Stimulated activated CD4-positive, alpha-beta T cell treated with anti-CD3 and anti-CD28 coated beads, Interleukin-1b, Interleukin-23, amount 100 ng/mL, for 4 hours (primary cell): ENCODE measurements around the gene STK17A.
"Not testable (repeated sequence)": the region's sequence is repeated elsewhere in the genome, so short reads cannot be mapped to it uniquely, and the experiment has no call there.

Experiments used
- DNase-seq, 2 donors: peaks; one replicate each; pipeline ENCODE4 v3.0.0-alpha.2; 2020; ENCODE audit warnings: low read depth in 2 of 2

STK17A gene

DNA sequence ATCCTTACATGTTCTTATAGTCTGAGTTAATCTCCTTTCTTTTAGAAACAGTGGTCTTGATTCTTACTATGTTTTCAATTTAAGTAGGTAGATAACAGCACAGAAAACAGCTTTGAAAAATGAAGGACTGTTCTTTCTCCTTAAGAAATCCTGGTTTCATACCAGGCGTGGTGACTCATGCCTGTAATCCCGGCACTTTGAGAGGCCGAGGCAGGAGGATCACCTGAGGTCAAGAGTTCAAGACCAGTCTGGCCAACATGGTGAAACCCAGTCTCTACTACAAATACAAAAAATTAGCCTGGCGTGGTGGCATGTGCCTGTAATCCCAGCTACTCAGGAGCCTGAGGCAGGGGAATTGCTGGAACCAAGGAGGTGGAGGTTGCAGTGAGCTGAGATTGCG lies 13.5 kb downstream of the STK17A start:
- not testable (repeated sequence) for DNase-seq

DNA sequence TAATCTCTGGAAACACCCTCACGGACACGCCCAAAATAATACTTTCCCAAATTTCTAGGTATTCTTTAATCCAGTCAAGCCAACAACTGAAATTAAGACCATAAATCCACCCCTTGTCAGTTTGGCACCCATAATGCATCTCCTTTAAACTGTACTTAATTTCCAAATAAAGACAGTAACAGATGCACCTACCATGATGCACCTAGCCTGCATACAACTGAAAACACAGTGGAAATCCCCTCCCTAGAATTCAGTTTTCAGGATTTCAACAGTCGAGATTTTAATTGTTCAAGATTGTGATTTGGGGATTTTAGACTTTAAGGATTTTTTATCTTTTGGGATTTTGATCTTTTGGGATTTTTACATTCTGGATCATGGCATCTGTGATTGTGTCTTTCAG lies 17.1 kb downstream of the STK17A start:
- DNase-seq: no peak

DNA sequence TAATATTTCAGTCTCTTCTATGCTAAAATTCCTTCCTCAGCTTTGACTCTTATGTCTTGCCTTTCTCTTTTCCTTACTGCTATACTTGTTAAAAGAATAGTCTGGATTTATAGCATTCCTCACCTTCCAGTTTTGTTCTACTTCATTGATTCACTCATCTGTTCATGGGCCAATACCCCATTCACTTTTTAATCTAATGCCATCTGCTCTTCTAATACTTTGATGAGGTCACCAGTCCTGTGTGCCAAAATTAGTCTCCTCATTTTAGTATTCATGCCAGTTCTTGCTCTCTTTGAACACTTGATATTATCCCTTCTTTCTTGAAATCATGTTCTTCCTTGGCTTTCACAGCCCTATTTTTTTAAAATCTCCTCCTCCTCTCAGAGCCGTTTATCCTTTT lies 19.3 kb downstream of the STK17A start:
- no peak for DNase-seq

DNA sequence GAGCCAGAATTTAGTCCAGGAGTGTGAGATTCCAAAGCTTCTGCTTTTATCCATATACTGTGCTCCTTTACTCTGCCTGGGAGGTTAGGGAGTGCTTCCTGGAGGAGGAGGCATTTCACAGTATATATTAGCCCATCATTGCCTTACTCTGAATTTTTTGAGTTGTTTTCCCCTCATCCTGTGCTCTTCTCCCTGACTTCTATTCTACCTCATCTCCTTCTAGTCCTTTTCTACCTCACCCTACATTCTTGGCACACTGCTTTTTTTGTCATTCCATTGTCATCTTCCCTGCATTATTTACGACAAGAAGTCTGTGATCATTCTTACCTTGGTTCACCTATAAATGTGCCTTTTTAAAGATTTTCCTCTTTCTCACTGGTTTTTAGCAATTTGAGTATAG lies 21.3 kb downstream of the STK17A start:
- no peak for DNase-seq

DNA sequence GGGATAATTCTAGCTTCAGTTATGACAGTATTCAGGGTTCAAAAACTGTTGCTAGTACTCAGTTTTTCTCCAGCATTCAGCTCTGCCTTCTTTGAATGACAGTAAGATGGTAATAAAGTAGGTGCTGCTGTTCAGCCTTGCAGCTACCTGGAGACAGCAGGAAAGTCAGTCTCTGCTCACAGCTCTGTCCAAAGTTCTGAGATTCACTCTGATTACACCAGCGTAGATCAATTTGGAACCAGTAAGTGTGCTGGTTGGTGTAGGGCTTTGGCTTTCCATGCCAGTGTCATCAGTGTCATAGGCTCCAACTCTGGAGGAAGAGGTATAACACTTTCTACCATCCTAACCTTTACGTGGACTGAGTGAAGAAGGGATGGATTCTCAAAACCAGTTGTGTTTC lies 26.2 kb downstream of the STK17A start:
- DNase-seq: no peak

DNA sequence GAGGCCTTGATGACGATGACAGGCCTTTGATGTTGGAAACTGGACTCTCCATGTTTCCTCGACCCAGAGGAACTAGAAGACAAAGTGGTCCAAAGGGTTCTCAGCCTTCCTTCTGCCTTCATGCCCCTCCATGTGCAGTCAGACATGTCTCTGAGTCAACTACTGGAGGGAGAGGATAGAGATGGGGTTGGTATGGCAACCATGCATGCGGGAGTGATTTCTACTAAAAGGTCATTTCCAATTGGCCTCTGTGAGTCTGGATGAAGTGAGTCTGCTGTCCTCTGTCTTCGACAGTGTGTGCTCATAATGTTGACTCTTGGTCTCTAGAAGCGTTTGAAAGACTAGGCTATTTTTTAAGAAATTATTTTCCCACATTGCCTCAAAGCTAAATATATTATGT lies 29.2 kb downstream of the STK17A start:
- no peak for DNase-seq

DNA sequence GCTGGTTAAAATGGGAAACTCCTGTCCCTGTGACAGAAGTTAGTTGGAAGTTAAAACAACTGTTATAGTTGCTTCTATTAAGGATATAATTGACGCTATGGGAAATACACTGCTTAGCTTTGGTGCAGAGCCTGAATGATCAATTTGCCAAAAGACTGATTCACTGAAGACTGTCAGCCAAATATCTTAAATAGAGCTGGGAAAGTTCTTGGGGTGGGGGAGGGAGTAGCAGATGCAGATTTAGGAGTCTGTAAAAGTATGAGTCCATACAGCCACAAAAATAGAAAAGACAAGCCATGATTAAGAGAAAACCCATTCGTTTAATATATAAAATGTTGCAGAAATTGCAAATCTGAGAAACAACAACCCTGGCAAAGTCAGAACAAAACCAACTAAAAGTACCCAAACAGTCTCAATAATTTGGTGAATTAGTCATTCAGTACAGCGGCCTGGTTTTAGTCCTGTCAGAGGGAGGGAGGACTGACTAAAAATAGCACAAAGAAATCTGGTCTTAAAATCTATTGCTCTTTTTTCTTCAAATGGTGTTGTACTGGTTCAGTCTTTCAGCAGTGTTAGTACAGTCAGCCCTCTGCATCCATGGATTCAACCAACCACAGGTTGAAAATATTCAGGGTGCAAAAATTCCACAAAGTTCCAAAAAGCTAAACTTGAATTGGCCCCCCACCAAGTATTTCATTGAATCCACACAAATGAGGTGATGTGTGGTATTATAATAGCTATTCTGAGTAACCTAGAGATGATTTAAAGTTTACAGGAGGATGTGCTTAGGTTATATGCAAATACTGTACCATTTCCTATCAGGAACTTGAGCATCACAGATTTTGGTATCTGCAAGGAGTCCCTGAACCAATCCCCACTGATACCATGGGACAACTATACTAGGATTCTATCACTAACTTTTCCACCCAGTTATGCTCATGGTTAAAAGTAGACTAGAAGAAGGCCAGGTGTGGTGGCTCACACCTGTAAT lies 30.0 kb downstream of the STK17A start:
- no peak for DNase-seq

DNA sequence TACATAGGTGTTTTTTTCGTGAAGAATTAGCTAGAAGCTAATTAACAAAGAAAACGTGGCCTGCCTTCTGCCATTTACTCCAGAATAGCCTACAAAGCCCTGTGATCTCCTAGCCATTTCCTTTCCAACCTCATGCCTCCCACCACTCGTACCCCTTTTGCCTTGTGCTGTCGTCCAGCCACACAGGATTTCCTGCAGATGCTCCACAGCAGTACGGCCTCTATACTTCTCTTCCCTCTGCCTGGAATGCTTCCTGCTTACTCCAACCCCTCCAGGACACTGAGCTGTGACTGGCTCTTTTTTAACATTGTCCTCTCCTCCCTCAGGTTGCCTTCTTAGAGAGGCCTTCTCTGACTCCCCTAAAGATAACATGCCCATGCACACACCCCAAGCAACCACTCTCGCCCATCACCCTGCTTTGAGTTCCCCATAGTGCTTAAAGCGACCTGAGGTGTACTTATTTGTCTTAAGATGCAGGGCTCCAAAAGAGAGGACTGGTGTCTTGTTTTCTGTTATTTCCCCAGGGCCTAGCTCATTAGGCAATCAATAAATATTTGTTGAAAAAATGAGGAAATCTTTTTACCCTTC lies 32.7 kb downstream of the STK17A start:
- DNase-seq: no peak

DNA sequence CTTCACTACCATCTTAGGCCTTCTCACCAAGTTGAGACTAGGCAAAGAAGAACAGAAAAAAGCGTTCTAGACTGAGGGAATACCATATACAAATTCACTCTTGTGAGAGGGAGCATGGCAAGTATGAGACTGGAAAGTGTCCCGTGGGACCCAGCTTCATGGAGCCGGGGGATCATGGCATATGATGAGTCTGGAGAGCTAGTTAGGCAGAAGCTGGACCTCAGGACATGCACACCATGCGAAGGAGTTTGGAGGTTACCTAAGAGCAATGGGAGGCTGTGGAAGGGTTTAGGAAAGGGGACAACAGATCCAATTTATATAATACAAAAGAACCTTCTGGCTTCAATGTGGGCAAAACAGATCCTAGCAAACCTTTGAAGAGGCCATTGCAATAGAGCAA lies 34.1 kb downstream of the STK17A start:
- no peak for DNase-seq

DNA sequence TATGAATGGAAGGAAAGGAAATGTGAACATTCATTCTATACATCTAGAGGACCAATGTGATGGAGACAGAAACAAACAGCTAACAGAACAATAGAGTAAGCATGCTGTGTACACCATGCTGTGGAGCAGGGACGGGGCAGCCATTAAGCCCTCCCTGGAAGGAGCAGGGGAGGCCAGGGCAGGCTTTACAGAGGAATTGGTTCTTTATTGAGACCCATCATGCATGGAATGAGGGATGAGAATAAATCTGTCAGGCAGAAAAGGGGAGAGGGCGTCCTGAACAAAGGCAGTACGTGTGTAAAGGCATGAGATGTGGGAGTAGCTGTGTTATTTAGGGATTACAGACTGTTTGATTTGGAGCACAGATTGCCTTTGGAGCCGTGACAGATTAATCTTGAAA lies 35.2 kb downstream of the STK17A start:
- DNase-seq: no peak

DNA sequence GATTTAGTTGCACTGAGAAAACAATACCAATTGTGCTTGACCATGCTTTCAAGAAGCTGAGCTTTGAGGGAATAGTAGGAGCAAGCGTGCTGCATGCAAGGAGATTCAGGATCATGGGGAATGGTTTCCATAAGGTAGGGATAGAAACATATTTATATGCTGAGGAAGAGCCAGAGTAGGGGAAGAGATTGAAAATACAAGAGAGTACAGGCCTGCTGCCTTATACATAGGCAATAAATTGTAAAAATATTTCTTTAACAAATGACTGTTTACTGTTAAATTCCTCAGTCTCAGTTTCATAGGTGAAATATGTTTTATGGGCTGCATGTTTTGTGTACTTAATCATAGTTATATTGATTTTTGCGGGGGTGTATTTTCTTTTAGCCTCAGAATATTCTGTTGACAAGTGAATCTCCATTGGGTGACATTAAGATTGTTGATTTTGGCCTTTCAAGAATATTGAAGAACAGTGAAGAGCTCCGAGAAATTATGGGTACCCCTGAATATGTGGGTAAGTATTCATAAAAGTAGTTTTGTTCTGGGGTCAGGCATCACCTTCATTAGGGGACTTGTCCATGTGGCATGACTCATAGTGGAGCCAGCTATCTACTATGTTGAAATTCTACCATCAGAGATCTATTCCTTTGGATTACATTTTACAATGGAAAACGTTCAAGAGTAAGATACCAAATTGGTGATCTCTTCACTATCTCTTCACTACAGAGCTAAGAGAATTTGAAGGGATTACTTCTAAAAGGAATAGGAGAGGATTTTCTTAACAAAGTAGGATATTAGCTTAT lies 36.5 kb downstream of the STK17A start:
- no peak for DNase-seq

DNA sequence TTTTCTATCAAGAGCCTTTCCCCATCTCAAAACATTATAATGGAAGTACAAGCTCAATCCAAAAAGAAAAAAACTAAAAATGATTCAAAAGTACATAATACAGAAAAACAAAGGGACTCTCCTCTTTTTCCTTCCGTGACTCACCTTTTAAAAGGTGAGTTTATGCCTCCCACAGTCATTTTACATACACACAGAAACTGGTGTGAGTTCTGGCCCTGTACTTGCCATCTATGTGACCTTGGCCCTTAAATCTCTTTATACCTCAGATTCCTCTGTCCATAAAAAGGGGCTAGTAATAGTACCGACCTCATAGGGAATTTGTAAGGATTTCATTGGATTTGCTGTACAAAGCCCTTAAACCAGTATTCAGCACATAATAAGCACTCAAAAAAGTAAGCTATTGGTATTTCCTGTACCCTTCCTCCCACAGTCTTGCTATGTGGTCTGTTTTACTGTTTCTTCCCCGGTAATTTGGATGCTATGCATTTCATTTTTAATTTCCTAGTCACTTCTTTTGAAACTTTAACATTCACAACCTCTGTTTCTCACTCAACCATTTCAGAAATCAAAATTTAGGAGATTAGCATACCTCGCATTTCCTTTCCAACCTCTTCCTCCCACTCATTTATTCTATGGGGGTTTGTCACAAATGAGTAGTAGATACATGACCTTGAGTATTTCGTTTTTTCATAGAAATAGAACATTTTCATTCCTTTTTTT lies 39.0 kb downstream of the STK17A start:
- no peak for DNase-seq

DNA sequence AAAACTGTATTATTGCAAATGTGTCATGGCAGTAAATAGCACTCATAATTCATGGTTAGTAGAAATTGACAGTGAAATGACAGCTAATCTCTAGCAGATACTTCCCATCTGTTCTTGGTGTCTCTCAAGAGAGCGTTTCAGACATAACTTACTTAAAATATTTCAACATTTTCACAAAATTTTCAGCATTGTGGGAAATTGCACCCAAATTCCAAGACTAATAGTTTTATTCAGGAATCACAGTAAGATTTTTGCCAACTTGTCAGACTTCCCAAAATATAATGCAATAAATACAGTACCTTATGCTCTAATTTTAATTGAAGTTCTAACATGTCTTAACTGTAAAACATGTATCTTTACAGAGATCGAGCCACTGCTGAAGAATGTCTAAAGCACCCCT lies 41.2 kb downstream of the STK17A start:
- DNase-seq: no peak

DNA sequence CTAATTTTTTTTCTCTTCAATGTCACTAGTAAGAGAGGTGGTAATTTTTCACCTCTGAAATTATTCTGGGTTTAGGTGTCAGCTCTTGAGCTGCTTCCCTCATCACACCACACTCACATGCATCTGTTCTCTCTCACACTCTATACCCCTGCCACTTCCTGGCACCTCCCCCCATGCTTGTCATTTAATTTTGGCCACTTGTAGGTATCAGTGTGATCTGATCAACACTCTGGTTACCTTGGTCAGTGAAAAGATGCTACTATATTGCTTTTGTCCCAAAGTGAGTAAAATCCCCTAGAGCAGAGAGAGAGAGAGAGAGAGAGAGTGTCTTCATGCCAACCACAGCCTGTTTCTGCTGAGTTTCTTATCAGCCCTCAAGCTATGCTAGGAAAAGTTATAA lies 42.5 kb downstream of the STK17A start:
- DNase-seq: no peak

DNA sequence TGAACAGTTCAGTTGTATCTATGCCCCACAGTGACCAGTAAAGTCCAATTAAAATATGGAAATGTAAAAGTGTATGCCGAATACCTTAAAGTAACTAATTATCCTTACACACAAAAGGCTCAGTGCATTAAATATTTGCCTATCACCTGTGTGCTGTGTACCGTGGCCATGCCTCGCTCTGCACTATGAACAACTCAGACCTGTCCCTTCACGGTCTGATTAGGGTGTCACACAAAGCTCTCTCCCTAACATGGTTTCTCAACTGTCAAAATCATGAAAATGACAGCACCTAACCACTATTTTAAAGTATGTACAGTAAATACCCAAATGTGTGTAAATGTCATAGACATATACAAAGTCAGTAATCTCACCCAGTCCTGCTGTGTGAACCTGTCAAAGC lies 43.1 kb downstream of the STK17A start:
- DNase-seq: no peak

DNA sequence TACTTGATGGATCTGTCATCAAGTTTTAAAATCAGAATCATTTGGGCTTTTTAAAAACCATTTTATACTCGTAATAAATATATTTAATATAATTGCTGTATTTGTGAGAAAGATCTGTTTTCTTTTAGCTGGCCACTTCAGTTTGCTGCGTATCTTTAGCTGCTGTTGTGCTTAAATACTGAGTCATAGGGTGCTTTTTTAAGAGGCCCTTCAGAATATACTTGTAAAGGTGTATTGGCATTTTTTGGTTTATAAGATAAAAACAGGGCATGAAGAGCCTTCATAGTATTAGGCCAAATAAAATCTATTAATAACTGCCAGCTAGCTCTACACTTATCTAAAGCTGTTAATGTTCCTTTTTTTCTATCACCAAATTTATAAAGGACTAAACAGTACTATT lies 43.8 kb downstream of the STK17A start:
- DNase-seq: no peak

DNA sequence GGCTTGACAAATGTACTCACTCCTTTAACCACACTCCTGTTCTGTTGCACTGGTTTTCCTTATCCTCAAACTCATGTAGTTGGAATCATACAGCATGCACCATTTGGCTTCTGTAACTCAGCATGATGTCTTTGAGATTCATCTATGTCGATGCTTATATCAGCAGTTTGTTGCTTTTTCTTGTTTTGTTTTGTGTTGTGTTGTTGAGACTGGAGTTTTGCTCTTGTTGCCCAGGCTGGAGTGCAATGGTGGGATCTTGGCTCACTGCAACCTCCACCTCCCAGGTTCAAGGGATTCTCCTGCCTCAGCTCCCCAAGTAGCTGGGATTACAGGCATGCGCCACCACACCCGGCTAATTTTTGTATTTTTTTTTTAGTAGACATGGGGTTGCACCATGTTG lies 44.9 kb downstream of the STK17A start:
- not testable (repeated sequence) for DNase-seq

DNA sequence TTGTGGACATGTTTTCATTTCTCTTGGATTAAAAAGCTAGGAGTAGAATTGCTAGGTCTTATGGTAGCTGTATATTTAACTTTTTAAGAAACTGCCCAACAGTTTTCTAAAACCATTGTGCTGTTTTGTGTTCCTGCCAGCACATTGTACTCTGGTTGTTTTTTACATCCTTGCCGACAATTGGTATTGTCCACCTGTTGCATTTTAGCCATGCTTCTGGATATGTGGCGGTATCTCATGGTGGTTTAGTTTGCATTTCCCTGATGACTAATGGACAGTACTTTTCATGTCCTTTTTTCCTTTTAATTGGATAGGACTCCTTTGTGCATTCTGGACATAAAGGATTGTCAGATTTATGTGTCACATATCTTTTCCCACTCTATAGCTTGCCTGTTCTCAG lies 45.5 kb downstream of the STK17A start:
- DNase-seq: no peak

DNA sequence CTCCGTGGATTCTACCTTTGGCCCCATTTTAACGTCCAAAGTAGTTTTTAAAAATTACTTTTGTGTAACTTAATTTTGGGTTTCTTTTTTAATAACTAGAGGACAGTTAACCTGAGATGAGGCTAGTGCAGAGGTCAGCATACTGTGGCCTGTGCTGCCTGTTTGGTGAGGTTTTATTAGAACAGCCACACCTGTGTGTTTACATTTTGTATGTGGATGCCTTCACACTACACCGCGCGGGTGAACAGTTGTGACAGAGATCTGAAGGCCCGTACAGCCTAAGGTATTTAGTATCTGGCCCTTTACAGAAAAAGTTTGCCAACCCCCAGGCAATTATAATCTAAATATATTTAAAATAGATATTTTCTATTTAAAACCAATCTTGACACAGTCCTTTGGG lies 46.9 kb downstream of the STK17A start:
- DNase-seq: no peak

DNA sequence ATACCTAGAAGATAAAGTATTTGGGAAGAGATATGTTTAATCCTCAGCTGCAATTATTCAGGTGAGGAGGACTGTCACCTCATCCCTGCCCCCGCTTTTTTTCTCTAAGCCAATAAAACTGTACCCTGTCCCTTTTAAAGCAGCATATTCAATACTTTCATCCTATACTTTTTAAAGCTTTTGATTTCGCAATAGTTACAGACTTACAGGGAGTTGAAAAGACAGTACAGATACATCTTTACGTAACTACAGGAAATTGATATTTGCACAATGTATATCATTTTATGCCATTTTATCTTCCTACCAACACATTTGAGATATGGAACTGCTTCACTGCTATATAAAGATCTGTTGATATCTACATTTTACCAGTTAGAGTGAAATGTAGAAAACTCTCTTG lies 47.6 kb downstream of the STK17A start:
- no peak for DNase-seq

DNA sequence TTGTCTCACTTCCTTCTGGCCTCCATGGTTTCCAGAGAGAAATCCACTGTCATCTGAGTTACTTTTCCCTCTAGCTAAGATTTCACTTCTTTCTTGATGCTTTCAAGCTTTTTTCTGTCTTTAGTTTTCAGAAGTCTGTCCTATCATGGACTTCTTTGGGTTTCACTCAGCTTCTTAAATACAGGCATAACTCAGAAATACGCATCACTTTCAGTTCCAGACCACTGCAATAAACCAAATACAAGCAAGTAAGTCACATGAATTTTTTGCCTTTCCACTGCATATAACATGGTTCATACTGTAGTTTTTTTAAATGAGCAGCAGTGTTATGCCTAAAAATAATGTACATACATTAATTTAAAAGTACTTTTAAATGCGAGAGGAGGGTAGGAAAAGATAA lies 48.7 kb downstream of the STK17A start:
- DNase-seq: no peak

DNA sequence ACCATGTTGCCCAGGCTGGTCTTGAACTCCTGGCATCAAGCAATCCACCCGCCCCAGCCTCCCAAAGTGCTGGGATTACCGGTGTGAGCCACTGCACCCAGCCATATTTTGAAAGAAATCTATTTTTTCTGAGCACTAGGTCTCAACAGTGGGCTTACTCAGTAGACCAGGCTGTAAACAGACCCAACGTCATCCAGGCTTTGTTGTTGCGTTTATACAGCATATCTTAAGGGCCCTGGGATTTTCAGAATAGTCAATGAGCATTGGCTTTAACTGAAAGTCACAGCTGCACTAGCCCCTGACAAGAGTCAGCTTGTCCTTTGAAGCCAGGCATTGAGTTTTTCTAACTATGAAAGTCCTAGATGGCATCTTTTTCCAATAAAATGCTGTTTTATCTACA lies 49.8 kb downstream of the STK17A start:
- DNase-seq: no peak
